ENCODE data around the gene ABHD16A.

Gene ABHD16A

DNA sequence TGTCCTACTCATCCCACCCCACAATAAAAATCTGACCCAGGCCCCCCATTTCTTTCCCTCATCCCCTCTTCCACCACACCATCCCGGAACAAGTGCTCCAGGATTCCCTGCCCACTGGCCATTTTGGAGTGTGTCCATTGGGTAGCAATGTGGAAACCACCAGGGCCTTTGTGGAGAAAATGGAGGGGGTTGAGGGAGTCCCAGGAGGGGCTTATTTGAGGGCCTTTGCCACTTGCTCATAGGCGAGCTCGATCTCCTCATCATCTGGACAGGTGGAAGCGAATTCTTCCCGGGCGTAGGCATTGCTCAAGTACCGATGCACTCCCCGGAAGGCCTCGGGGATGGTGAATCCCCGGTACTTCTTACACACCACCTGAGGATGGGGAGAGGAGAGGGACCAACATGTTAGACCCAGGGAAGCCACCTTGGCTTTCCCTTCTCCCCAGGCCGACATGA lies 27.5 kb upstream of the ABHD16A start:
- DNase-seq, result no peak

DNA sequence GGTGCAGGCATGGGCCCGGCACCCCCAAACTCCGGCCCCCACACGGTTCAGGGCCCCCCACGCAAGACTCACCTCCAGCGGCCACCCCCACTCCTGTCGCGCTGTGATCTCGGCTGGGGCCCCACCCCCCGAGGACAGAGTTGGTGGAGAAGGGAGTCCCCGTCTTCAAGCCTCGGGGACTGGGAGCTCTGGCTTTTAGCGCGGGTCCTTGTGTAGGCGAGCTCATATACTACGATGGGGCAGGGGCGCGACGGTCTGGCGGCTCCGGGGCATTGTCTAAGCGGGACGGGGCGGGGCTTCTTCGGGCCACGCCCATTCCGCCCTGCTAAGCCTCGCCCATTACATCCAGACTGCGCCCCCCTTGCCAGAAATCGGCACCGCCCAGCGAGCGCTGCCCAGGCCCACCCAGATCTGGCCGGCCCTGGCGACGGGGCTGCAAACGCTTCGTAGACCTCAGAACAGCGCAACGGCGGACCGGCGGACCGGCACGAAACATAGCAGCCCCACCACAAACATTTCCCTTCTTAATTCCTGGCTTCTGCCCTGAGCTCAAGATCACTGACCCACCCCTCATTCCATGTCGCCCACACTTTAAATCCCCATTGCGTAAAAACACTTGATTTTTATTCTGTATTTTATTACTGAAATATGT lies 27.0 kb upstream of the ABHD16A start:
- peak; percentile 38 for DNase-seq

DNA sequence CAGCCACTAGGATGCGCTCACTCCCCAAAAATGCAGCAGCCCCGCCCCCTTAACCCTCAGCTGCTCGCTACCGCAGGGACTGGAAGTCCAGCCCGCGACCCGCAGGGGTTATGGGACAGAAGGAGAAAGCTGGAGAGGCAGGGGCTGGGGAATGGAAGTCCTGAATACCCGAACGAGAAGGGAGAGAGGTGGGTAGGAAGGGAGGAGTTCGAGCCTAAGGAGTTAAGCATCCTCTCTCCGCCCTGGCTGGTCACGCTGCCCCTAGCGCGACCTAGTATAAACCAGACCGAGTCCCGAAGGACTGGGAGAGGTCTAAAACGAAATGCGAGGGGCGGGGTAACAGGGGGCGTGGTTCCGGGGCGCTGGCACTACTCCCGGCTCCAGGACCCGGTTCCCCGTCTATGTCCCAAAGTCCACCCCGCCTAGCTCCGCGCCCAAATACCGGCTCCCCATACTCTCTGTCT lies 26.4 kb upstream of the ABHD16A start:
- DNase-seq, result peak; percentile 50

DNA sequence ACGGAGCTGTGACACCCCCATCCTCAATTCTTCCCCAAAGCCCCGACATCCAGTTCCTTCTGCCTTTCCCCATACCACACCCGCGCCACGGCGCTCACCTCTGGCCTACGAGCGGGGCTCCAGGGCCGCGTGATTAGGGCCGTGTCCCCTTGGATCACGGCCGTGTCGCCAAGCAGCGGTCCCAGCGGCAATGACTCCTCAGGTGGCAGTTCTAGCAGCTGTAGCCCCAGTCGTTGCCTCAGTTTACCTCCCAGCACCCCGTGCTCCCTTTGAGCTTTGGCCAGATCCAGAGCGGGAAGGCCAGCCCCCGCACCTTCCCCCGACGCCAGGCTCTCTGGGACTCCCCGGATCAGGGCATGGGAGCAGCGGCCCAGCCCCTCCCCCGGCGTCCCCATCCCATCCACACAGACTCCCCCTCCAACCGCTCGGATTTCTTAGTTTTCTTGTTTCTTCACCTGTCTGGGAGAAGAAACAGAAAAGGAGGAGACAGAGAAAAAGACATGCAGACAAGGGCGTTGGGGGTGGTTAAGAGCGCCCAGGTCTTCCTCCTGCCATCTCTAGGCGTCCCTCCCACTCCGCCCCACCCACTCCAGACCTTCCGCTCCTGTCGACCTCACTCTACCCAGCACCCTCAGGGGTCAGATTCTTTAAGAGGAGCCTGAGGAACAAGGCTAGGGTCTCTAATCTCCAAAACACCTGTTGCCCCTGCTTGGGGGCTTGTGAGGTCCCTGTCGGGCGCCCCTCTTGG lies 25.8 kb upstream of the ABHD16A start, which contains the start of gene DDAH2:
Gene DDAH2, minus strand, starts transcription at position 533 of the 748 bp plus-strand sequence. Its CDS starts 138 bp downstream, at position 395.
- no peak for DNase-seq

DNA sequence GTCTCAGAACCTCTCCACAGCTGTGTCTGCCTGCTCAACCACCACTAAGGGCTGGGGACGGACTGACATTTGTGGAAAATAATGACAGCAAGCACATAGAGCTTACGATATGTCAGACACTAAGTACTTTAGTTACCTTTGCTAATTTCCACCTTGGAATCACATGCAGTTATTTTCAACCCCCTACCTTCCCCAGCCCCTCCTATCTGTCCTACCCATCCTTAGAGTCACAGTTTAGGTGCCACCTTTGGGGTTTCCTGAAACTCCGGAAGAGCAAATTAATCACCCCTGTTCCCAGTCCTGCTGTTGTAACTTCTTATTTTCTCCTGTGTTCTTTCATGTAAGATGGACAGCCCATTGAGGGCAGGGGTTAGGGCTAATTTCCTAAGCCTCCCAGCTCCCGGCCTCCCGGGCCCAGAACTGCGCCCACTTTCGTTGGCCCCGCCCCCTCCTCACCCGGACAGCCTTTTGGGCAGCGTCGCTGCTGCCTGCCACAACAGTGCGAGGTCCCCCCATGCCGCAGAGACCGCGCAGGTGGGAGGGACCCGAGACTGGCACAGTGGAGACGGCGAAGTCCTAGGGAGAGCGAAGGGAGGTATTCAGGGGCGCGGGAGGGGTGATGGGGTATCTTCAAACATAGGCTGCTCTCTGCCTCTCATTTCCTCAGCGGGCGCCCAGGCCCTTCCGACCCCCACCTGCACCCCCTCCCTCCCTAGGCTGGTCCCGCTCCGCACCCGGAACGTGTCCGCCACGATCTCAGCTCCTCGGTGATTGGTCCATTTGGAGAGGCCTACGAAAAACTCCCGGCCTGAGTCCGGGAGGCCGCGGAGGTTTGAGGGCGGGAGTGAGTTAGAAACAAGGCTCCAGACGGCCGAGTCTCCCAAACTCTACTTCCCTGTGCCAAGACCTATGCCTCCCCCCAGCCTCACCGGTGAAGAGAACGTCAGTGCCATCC lies 24.9 kb upstream of the ABHD16A start:
- no peak for DNase-seq

DNA sequence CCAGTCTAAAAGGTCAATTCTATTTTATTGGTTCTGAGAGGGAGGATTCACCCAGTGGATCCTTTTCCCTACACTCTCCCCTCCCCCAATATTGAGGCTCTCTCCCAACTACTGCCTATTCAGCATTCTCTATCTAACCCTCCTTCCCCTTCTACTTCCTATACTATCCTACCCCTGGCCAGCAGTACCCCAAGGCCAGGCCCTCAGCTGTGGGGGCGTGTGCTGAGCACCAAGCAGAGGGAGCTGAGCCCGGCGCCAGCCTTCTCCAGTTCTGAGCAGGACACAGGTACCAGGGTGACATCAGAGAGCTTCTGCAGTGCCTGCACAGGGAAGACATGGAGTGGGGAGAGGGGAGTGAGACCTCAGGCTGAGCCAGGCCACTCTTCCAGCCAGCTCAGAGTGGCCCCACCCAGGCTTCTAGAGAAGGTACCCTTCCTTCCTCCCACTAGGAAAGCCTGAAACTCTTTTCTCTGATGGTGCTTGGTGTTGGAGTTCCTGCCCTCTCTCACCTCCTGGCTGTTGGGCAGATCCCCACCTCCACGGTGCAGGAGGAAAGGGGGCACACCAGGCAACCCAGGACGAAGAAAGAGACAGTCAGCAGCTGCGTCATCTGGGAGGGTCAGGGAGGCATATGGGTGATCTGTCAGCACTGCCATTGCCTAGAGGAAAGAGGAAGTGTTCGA lies 24.1 kb upstream of the ABHD16A start:
- DNase-seq, result no peak

DNA sequence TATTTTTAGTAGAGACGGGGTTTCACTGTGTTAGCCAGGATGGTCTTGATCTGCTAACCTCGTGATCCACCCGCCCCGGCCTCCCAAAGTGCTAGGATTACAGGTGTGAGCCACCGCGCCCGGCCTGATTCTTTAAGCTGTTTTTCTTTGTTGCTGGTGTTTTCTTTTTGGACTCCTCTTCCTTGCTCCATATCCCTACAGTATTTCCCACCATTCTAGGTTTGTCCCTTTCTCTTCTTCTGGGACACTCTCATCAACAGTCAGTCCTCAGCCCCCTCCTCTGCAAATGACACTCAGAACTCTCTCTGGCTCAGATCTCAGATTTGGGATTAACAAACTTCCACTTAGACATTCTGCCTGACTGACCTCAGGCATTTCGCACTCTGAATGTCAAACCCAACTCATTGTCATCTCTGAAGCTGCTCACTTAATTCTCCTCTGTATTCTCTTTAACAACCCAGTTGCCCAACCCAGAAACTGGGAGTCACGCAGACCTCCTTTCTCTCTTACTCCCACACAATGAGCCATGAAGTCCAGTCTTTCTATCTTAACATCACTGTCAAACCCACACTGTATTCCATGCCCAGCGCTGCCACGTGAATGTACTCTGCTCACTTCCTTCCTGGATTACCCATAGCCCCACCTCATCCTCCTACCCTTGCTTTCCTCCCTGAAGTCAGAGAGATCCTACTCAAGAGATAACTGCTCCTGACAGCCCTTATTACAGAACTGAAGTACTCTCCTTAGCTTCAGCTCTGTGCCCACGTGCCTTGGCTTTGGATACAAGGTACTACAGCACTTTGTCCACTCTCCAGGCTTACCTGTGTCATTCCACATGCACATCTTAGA lies 22.6 kb upstream of the ABHD16A start:
- no peak for DNase-seq

DNA sequence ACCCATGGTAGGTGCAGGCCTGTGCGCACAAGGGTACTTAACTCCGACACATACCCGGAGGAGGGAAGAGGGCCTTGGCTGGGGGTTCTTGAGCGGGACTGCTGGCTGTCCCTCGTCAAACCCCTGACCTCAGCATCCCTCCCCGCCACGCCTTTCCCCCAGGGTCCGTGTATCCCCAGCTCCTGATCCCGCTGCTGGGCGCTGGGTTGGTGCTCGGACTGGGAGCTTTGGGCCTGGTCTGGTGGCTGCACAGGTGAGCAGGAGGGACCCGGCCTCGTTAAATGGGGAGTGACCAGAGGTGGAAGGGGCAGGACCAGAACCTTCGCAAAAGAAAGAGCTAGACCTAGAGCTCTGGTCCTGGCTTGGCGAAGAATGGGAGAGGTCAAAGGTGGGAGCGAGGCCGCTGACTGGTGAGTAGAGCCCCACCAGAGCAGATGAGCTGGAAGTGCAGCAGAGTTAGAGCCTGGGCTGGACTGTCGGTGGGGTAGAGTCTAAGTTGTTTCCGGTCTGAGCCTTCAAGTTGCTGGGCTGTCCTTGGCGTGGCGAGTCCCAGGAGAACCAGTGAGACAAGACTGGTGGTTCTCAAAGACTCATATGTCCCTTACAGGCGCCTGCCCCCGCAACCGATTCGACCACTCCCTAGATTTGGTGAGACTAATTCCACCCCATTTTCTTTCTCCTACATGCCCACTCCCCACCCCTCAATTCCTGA lies 21.0 kb upstream of the ABHD16A start:
- no peak for DNase-seq

DNA sequence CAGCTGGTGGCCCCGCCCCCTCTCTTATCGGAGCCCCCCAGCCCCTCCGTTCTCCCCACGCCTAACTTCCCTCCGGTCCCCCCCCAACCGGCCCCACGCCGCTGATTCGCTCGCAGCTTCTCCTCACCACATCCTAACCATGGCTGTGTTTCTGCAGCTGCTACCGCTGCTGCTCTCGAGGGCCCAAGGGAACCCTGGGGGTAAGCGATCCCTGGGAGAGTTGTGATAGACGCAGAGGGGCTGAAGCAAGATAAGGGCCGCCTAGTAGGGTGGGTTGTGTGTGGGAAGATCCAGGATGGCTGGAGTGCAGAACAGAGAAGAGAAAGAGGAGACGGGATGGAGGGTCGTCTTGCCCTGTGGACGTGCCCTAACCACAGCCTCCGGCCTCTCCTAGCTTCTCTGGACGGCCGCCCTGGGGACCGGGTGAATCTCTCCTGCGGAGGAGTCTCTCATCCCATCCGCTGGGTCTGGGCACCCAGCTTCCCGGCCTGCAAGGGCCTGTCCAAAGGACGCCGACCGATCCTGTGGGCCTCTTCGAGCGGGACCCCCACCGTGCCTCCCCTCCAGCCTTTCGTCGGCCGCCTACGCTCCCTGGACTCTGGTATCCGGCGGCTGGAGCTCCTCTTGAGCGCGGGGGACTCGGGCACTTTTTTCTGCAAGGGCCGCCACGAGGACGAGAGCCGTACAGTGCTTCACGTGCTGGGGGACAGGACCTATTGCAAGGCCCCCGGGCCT lies 20.3 kb upstream of the ABHD16A start, which contains the start of gene MPIG6B:
Gene MPIG6B, plus strand, starts transcription at position 129 of the 735 bp plus-strand sequence. Its CDS starts 11 bp downstream, at position 140.
- no peak for DNase-seq

DNA sequence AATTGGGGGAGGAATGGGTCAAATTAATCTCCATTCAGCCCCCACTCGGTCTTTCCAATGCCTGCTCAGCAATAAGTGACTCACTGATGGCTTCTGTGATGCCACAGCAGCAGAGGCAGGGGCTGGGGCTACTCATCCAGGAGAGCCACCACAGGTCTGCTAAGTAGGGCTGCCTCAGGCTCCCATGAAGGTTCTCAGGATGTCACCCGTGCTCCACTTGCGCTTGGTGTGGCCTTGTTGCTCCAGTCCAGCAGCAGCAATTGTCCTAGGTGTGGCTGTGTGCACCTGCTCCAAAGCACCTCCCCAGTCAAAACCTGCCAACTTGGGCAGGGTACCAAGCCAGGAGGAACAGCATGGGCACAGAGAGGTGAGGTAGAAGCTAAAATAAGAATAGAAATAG lies 19.0 kb upstream of the ABHD16A start:
- no peak for DNase-seq

DNA sequence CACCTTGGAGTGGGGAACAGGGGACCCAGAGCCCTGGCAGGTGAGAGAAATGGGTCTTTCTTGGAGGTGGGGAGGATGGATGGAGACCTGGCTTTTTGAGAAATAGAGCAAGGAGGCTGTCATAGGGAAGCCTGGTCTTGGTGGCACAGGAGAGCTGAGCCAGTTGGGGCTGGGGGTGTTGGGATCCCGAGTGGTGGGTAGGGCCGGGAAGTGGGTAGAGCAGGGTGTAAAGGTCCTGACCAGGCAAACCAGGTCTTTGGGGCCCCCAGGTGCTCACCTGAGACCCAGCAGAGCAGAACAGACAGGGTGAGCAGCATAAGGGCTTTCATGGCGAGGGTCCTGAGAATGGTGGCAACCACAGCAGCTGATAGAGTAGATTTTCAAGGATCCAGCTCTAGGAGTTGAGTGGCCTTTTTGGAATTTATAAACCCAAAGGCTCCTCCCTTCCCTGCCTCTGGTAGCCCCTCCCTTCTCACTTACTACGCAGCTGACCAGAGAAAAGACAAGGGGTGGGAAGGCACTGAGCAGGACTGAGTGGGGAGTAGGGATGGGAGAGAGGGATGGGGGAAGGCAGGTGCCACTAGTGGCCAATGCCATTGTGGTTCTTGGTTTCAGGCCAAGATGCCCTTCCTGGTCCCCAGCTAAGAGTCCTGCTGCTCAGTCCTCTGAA lies 18.4 kb upstream of the ABHD16A start, which contains the start of gene LY6G6C:
Gene LY6G6C, minus strand, starts transcription at position 396 of the 670 bp plus-strand sequence. Its CDS starts 67 bp downstream, at position 329.
- no peak for DNase-seq

DNA sequence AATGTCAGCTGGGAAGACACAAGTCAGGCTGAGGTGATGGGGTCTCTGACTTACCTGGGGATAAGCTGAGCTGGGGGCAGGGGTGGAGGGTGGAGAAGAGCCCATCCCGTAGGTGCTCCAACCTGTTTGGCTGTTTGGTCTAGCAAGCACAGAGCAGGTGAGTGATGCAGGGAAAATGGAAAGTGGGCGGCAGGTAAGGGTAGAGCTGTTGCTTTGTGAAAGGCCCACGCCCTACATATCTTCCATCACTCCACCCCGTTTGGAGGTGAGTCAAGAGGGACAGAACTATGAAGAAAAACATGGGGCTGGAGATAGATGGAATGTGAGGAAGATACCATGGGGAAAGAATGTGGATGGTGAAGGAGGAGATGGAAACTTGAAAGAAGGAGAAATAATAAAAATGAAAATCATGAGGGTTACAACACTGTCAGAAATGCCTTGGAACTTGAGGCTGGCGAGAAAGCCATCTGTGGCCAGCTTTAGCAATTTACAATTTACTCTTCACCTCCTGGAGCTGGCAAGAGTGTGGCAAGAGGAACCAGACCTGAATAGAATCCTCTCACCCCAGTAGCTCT lies 17.2 kb upstream of the ABHD16A start:
- DNase-seq, result no peak

DNA sequence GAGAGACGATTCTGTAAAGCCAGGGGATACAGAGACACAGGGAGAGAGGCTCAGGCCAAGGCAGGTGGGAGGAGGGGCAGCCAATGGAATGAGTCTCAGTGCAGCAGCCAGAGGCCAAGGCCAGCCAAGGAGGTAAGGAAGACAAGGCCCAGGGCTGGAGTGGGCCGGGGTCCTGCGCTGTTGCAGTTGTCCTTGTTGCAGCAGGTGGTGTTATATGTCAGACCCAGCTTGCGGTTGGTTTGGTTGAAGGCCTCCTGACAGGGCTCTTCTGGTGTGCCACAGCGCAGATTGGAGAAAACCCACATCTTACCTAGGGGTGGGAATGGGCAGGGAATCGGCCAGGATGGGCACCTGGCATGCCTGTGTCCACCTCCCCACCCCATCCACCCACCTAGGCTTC lies 15.9 kb upstream of the ABHD16A start:
- no peak for DNase-seq

DNA sequence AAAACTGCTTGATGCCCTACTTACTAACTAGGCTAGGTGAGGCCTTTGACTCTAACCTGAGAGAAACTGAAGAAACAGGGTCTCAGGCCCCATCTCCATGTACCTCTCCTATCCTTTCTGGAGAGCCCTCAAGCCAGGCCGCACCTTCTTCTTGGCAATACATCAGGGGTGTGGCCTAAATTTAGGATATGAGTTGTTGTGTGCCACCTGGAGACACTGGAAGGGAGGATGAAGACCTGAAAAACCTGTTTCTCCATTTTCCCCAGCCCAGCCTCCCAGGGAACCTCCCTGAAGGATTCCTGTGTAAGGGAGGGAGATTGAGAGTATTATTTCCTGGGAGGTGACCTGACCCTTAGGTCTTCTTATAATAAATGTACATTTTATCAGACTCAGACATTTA lies 15.1 kb upstream of the ABHD16A start:
- DNase-seq, result no peak

DNA sequence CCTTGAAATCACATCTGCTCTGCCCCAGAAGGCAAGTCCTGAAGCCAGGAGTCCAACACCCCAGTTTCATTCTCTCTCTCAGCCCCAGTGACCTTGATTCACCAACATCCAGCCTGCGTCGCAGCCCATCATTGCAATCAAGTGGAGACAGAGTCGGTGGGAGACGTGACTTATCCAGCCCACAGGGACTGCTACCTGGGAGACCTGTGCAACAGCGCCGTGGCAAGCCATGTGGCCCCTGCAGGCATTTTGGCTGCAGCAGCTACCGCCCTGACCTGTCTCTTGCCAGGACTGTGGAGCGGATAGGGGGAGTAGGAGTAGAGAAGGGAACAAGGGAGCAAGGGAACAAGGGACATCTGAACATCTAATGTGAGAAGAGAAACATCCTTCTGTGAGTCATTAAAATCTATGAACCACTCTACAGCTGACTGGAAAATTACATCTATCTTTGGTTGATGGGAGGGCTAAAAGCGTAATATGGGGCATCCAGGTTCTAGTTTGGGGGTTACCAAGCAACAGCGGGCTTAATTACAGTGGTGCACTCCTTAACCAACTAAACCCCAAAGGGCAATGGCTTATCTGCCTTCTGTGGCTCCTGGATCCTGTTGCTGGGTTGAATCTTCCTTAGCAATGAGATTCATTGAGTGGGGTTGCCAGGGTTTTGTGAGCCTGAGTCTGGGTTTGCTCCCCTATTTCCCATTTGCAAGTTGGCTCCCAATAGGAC lies 14.5 kb upstream of the ABHD16A start:
- no peak for DNase-seq

DNA sequence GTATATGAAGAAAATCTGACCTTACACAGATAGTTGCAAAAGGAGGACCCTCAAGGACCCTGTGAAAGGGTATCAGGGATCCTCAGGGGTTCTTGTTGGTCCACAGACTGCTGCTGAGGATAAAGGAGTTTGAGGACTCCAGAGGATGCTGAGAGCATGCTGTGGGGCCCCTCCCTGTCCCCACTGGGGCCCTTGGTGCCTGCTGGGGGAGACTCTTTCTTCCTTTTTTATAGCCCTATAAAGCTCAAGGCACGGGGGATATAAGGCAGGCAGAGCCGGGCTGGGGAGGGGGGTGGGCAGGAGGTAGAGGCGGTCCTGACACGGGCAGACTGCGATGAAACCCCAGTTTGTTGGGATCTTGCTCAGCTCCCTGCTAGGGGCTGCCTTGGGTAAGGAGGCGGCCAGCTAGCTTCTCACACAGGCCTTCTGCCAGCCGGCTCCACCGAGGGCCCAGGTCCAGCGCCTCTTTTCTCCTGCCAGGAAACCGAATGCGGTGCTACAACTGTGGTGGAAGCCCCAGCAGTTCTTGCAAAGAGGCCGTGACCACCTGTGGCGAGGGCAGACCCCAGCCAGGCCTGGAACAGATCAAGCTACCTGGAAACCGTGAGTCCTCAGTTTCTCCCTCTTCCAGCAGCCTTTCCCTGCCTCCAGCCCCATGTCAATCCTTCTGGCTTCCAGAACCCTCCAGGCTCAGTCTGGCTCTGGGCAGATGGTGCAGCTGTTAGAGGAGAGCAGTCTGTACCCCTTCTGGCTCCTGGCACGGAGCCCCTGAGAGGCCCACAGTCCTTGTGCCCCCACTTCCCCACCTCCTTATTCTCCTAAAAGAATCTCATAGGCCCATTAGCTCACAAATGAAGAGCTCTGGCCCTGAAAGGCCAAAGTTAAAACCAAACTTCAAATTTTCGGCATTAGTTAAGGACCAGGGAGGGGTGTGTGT lies 12.2 kb upstream of the ABHD16A start, which contains the start of gene LY6G6D:
Gene LY6G6D, plus strand, starts transcription at position 327 of the 937 bp plus-strand sequence. Its CDS starts 8 bp downstream, at position 335.
- no peak for DNase-seq
